ENCODE data around the gene PDE3B.
"Not testable (repeated sequence)": the region's sequence is repeated elsewhere in the genome, so short reads cannot be mapped to it uniquely, and the experiment has no call there.

PDE3B gene

DNA sequence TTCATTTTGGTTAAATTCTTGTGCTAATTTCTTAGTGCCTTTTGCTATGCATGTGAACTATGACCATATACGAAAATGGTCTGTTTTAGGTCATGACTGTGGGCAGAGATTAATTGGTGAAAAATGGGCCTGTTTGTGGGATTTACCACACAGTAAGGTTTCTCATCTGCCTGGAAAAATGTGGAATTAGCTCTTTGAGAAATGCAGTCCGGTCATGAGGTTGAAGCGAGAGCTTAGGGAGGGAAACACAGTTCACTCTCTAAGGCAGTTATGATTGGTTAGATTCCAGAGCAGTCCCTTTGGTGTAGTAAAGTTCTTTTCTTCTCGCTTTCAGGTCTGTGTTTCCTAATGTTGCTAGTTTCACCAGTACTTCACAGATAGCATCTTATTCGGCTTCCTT lies 1.2 kb upstream of the PDE3B start:
- no peak for DNase-seq

DNA sequence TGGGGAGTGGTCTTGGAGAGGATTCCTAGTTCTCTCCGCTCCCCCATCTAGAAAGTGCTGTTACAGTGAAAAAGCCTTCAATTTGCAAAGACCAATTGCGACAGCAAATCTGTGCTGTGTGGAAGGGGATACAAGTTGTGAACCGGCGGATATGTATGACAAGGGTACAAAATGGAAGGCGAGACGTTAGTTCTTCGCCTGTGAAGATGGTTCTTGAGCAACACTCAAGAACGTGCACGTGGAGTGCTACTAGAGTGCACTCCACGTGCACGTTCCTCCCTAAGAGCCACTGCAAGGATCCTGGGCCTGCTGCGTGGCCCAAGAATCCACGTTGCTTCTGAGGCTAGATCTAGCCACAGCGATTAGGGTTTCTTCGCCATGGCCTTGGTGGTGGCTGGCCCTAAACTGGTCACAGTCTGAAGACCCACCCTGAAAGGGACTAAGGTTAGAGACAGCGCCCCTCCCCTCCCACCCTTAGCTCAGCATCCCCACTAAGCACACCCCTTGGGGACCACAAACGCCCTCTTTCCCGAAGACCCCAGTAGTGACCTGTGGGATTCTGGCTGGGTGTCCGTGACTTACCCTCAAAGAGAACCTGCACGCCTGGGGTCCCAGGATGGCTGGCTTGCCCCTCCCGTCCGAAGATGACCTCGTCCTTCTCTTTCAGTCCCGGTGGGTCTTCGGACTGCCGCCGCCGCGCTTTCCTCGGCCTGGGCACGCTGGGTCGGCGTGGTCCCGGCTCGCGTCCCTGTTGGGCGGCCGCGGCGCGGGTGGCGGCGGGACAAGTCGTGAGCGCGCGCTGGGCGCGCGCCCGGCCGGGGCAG lies 519 bp upstream of the PDE3B start:
- DNase-seq = no peak

DNA sequence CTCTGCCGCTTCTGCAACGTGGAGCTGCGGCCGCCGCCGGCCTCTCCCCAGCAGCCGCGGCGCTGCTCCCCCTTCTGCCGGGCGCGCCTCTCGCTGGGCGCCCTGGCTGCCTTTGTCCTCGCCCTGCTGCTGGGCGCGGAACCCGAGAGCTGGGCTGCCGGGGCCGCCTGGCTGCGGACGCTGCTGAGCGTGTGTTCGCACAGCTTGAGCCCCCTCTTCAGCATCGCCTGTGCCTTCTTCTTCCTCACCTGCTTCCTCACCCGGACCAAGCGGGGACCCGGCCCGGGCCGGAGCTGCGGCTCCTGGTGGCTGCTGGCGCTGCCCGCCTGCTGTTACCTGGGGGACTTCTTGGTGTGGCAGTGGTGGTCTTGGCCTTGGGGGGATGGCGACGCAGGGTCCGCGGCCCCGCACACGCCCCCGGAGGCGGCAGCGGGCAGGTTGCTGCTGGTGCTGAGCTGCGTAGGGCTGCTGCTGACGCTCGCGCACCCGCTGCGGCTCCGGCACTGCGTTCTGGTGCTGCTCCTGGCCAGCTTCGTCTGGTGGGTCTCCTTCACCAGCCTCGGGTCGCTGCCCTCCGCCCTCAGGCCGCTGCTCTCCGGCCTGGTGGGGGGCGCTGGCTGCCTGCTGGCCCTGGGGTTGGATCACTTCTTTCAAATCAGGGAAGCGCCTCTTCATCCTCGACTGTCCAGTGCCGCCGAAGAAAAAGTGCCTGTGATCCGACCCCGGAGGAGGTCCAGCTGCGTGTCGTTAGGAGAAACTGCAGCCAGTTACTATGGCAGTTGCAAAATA lies 816 bp downstream of the PDE3B start:
- DNase-seq = peak; percentile 47

DNA sequence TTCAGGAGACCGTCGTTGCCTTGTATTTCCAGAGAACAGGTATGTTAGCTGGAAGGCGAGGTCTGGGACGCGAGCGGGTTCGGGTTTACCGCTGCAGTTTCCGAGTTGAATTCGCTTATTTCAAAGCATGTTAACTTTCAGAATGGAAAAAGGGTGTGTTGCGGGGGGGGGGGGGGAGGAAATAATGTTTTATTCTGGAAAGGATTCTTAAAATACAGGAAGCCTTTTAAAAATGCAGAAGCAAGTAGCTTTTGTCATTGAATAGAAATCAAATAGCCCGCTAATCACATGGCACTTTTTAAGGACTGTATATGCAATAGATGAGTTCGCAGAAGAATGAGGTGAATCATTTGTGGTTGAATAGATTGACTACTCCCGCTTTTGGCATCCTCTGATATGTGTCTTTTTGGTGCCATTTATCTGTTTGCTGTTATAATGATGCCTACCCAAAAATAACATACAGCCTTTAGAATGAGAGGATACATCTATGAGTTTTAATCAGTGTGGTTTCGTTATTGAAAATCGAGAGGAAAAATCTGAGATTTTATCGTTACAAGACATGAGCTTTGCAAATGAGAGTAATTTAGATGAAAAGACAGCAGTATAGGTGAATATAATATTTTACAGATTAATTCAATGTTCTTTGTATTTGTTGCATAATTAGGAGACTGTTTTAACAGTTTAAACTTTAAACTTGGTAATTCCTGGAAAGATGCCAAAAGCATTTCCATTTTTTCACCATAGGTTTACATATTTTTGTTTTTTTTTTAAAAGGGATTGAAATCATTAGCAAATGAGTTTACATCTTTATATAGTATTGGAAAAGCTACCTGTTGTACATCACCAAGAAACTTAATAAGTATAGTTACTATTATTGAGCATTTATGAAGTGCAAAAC lies 1.7 kb downstream of the PDE3B start:
- peak; percentile 21 for DNase-seq

DNA sequence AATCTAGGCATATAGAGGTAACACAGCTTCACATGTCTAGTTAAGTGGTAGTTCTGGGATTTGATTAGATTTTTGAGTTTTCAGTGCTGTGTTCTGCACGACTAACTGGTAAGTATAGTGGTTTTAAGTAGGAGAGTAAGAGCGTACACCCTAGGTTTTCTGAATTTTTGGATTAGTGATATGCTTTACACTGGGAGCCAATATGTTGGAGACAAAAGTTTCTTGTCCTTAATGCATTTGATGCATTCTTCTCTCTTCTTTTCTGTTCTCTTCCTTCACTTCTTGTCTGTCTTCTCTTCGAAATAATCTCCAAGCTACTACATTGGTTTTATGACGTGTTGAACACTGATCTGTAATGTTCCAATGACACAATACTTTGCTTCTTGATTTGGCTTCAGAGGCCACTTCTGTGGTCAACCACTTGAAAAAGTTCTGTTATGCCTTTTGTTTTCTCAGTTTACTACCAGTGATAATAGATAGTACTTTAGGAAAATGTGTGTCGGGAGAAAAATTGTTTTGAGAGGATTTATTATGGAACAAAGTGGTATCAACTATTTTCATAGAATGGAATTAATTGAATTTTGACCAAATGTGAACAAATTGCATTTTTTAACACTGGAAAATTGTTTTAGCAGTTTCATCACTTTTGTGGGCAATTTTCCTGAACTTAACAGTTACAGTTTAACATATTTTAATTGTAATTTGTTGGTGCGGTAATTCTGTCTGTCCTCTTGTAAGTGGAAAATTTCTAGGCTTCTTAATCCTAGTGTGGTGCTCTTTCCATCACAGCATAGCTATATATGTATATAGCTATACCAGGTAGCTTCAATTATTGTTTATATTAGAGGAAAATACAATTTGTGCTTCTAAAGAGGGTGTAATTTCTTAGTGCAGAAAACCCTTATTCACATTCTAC lies 2.6 kb downstream of the PDE3B start:
- no peak for DNase-seq

DNA sequence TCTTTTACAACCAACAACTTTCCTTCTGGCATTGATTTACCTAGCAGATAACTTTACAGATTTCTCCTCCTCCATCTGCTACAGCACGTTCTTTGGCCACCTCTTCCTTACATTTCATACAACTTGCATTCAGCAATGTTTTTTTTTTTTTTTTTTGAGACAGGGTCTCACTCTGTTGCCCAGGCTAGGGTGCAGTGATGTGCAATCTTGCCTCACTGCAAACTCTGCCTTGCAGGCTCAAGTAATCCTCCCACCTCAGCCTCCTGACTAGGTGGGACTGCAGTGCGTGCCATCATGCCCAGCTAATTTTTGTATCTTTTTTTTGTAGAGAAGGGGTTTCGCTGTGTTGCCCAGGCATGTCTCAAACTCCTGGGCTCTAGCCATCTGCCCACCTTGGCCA lies 6.5 kb downstream of the PDE3B start:
- no peak for DNase-seq

DNA sequence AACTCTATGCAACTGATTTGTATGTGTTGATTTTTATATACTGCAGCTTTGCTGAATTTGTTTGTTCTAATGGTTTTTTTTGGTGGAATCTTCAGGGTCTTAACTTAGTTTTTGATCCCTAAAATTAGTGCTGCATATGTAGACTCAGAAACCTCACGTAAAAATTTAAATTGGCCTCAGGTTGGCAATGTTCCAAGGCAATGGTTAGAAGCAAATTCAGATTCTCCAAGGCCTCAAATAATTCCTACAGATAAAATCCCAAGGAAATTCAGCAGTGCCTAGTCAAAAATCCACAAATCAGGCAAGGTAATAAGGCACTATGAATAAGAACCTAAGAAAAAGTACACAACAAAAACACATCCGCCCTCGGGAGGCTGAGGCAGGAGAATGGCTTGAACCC lies 9.5 kb downstream of the PDE3B start:
- no peak for DNase-seq

DNA sequence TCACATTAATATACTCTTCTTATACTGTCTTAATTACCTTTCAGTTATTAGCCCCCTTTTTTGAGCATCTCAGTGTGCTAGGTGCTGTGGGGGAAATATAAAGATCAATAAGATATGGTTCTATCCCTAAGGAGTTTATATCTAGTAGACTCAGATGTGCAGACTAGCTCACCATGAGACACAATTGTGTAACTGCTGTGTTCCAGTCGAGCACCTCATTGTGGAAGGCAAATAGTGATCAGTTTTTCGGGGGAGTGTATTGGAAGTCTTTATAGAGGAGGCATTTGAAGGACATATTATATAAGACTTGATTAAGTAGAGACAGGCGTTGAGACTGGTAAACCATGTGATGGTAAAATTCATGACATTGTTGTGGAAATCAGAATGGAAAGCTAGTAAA lies 11.8 kb downstream of the PDE3B start:
- DNase-seq = no peak

DNA sequence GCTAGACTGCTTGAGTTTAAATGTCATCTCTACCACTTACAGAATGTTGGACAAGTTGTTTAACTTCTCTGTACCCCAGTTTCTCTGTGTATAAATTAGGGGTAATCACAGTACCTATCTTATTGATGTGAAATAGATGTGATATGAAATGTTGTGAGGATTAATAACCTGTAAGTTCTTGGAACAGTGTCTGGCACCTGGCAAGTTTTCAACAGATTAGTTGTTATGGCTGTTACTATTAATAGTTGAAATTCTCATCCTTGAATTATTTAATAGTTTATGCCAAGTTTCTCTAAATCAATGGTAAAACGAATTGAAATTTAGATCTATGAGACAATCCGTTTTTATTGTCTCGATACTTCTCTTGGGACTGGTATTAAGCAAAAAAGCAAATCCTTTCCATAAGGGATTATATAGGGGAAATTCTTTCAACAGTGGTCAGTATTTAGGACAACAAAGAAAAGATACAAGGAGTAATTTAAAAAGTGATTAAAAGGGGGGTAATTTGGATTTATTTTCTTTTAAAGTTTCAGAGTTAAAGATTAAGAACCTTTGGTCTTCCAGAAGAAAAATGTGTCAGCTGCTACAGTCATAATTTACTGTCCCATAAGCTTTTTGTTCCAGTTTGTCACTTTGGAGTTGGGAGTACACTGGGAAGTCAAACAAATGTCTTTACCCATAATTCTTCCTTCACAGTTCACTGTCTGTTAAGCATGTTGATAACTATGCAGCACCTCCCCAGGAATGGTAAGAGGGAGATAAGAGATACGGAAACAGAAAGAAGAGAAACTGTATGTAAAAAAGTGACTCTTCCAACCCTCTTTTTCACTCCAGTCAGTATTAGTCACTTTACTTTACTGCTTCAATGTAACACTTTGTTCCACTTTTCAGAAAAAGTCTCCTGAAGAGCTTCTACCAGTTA lies 13.2 kb downstream of the PDE3B start:
- DNase-seq = no peak

DNA sequence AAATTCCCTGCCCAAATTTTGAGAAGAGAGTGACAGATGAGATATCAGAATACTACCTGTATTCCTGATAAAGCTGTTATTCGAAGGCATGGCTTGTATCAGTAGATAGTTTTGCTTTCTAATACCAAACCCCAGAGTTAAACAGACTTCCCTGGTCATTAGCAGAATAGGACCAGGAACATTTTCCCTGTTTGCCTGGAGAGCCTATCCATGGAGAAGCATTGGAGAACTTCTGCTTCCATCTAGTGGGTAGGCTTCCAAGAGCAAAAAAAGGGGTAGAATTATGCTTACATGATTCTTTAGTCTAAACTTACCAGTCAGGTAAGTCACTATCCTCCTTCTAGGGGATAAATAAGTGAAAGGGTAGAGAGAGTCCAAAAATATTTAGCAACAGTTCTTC lies 14.2 kb downstream of the PDE3B start:
- DNase-seq = no peak

DNA sequence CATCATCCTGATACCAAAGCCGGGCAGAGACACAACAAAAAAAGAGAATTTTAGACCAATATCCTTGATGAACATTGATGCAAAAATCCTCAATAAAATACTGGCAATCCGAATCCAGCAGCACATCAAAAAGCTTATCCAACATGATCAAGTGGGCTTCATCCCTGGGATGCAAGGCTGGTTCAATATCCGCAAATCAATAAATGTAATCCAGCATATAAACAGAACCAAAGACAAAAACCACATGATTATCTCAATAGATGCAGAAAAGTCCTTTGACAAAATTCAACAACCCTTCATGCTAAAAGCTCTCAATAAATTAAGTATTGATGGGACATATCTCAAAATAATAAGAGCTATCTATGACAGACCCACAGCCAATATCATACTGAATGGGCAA lies 21.3 kb downstream of the PDE3B start:
- DNase-seq = not testable (repeated sequence)

DNA sequence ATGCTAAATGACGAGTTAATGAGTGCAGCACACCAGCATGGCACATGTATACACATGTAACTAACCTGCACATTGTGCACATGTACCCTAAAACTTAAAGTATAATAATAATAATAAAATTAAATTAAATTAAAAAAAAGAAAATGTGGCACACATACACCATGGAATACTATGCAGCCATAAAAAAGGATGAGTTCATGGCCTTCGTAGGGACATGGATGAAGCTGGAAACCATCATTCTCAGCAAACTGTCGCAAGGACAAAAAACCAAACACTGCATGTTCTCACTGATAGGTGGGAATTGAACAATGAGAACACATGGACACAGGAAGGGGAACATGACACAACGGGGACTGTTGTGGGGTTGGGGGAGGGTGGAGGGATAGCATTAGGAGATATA lies 23.7 kb downstream of the PDE3B start:
- DNase-seq = not testable (repeated sequence)

DNA sequence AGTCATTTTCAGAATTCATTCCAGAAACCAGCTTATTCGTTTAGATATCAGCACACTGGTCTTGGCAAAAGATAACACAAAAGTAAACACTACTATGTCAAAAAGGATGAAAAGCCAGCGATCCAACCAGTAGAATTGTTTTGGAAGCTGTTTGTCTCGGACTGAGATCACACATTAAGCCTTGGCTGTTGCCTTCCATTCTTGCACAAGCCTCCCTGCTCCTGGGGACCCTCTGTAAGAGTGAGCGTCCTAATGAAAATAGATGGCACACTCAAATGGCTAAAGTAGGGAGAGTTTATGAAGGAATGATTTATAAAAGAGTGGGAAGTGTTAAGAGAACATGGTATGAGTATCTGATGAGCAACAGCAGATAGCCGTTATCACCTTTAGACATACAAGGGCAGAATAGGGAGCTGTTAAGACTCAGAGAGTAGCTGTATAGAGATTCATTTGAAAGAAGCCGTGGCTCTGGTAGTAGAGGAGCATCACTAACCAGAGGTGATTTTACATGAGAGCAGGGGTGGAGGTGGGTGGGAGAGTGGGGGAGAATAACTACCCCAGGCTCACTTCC lies 25.2 kb downstream of the PDE3B start:
- DNase-seq = no peak

DNA sequence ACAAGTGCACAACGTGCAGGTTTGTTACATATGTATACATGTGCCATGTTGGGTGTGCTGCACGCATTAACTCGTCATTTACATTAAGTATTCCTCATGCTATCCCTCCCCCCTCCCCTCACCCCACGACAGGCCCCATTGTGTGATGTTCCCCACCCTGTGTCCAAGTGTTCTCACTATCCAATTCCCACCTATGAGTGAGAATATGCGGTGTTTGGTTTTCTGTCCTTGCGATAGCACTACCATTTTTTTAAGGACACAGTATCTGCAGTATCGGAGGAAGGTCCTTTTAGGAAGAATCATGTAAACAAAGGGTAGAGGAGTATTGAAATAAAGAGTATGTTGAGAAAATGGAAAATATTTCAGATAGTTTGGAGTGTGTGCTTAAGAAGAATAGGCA lies 25.9 kb downstream of the PDE3B start:
- DNase-seq = no peak

DNA sequence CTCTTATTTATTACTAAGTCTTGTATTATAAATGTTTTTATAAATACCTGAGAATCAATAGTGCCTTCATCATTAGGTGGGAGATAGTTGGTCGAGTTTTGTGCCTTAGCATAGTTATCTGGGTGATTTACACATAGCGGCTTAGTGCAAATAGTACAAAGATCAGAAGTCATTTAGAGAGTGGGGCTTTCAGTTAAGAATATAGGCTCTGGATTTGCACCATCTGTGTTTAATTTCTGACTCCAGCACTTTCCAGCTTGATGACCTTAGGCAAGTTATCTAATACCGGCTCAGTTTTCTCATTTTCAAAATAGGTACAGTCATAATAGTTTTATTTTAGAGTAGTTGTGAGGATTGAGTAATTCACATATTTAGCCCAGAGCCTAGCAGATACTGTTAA lies 26.4 kb downstream of the PDE3B start:
- DNase-seq = no peak

DNA sequence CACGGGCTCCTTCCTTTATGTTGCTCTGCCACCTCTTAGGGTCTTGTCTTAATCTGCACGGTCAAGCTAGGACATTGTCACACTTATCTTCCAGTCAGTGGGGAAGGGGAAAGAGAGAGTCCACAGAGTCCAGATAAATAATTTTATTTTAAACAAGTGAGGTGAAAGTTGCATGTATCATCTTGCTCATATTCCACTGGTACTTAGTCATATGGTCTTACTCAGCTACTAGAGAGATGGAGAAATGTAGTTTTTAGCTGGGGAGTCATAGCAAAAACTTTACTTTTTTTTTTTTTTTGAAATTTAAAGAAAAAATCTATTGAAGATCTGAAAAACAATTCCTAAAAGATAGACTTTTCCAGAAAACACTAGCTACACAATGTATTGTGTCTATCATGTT lies 29.0 kb downstream of the PDE3B start:
- DNase-seq = no peak

DNA sequence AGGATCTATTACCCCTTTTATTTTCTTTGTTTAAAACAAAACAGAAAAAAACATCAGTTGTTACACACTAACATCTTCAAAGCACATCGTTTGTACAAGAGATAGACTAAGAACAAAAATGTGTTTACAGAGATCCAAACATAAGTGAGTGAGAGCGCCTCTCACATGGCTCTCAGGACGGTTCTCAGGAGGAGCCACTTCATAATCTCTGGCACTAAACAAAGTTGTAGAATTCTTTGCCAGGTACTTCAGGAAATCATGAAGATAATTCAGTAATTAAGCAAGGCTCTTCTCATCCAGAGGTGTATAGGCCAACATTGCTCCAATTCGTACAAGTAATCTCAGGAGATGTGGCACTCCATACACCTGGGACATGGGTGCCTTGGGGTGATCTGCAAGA lies 29.8 kb downstream of the PDE3B start:
- no peak for DNase-seq

DNA sequence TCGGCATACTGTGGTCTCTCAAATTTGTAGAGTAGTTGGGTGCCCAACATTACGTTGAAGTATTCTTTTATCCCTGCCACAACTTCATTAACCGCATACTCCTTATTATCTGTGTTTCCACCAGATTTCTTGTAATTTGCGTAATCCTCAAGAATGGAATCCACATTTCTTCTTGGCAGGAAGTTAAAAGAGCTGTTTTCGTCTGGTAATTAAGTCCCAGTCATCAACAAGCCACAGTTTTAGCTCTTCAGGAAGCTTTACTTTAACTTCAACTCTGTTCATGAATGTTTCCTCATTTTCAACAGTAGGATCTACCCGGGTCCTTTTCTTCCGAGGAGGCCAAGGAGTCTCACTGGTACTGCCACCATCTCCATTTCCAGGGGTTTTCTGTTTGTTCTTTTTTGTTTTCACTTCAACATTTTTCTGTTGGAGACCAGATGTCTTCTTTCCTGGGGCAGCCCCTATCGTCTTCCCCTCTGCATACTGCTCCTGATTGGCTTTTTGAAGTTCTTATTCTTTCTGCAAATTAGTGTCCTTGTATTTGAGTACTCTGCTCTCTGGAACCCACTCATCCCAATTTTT lies 30.3 kb downstream of the PDE3B start:
- no peak for DNase-seq

DNA sequence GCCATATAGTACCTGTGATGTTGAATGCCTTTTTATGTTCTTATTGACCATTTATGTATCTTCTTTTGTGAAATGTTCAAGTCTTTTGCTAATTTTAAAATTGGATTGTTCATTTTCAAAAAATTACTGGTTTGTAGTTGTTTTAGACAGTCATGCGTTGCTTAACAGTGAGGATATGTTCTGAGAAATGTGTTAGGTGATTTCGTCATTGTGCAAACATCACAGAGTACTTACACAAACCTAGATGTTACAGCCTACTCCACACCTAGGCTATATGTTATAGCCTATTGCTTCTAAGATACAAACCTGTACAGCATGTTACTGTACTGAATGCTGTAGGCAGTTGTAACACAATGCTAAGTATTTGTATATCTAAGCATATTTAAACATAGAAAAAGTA lies 32.5 kb downstream of the PDE3B start:
- DNase-seq = no peak

DNA sequence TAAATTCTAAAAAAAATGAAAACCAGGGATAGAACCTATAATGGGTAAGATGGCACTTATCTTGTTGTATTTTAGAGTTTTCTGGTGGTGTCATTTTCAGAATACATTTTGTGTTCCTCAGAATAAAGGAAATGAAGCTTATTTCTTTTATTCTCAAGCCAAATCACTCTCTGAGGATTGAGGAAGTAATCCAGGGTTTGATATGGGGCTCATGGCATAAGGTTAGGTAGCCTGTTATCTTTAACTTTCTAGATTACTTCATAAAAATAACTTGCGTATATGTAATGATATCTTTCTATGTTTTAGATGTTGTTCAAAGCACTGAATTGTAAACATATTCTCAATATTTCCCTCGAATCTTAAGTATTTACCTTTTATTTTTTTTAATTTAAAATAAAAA lies 33.5 kb downstream of the PDE3B start:
- no peak for DNase-seq
